Medulla oblongata (tissue), 1 donor: ENCODE results near the gene TRPV5.
A peak's percentile ranks its signal among the peaks of the same experiment; 100 is the strongest.

Experiments used
- DNase-seq: peaks from one replicate; pipeline ENCODE4 v3.0.0-alpha.2; 2015; ENCODE audit errors: extremely low spot score

The TRPV5 gene

GRCh38 chr7:142870566-142871259 lies 62.8 kb downstream of the TRPV5 start:
- no peak for DNase-seq

DNA sequence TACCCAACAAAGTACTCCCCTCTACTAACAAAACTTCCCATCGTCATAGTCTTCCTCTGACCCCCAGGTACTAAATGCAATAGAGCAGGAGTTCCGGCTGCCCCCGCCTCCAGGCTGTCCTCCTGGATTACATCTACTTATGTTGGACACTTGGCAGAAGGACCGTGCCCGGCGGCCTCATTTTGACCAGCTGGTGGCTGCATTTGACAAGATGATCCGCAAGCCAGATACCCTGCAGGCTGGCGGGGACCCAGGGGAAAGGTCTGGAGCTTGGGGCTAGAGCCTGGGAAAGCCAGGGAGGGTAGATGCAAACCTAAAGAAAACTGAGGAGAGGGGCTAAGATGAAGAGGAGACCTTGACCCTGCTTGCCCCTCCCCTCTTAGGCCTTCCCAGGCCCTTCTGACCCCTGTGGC lies 63.4 kb downstream of the TRPV5 start:
- no peak for DNase-seq

- no peak for DNase-seq
These were observed 64.1 kb downstream of the TRPV5 start for GRCh38 chr7:142869434-142869833.

- DNase-seq = no peak
These were observed 64.5 kb downstream of the TRPV5 start for GRCh38 chr7:142868986-142869415.

DNA sequence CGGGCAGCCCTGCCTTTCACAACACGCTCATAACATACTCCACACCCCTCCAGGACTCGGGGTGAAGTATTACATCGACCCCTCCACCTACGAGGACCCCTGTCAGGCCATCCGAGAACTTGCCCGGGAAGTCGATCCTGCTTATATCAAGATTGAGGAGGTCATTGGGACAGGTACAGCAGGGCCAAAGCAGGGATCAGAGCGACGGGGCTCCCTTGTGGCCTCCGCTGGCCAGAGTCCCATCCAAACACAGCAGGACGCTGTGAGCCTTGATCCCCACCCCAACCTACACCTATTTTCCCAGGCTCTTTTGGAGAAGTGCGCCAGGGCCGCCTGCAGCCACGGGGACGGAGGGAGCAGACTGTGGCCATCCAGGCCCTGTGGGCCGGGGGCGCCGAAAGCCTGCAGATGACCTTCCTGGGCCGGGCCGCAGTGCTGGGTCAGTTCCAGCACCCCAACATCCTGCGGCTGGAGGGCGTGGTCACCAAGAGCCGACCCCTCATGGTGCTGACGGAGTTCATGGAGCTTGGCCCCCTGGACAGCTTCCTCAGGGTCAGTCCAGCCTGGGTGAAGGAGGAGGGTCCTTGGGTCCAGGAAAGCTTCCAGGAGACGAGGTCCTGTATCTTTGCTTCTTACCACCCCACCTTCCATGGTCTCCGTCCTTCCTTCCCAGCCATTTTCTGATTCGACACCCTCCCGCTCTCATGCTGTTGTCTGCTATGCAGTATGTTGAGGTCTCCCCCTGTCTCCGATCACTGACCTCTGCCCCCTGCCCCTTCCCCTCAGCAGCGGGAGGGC lies 65.2 kb downstream of the TRPV5 start:
- DNase-seq = no peak

DNA sequence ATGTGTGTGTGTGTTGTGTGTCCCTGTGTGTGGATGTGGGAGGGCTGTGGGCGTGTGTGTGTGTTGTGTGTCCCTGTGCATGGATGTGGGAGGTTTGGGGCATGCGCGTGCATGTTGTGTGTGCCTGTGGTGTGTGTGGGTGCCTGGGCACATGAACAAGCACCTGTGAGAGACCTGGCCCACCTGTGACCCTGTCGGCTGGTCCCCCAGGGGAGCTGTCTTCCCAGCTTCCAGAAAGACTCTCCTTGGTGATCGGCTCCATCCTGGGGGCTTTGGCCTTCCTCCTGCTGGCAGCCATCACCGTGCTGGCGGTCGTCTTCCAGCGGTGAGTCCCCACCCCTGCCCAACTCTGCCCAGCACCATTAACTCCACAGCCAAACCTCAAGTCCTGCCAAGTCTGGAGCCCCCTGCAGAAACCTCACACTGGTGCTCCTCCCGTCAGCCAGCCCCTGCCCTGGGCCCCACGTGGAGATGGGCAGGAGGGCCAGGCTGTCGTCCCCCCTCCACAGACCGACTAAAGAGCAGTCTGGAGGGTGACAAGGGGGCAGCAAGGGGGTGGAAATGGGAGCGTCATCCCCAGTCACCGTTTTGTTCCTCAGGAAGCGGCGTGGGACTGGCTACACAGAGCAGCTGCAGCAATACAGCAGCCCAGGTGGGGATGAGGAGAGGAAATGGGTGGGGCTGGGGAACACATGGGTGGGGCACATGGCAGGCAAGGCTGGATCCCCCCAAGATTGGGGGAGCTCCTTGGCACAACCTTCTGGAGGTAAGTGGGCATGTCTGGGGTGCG lies 66.0 kb downstream of the TRPV5 start:
- no peak for DNase-seq

DNA sequence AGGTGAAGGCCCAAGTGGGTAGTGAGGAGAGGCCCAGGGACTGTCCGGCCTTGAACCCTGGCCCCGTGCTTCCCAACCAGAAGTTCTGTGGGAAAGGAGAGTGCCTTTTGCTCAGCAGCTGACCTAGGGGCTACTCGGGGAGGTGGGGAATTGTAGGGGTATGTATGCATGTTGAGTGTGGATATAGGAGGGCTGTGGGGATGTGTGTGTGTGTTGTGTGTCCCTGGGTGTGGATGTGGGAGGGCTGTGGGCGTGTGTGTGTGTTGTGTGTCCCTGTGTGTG lies 66.5 kb downstream of the TRPV5 start:
- DNase-seq = no peak

DNA sequence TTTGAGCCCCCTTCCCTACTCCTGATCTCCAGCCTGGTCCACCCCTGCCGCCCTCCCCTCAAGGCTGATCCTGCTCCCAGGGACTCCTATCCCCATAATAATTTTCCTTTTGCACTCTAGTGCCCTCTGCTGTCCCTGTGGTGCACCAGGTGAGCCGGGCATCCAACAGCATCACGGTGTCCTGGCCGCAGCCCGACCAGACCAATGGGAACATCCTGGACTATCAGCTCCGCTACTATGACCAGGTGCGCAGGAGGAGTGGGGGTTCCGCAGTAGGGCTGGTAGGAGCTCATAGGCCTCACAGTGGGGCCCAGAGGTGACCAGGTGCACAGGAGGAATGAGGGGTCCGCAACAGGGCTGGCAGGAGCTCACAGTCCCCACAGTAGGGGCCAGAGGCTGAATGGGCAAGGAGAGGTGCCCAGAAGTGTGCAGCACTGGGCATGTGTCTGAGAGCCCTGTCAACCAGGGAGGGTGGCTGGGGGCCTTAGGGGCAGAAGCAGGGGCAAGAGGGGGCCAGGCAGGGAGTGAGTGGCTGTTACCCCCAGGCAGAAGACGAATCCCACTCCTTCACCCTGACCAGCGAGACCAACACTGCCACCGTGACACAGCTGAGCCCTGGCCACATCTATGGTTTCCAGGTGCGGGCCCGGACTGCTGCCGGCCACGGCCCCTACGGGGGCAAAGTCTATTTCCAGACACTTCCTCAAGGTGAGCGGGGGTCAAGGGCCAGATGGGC lies 67.0 kb downstream of the TRPV5 start:
- DNase-seq = peak; percentile 31

DNA sequence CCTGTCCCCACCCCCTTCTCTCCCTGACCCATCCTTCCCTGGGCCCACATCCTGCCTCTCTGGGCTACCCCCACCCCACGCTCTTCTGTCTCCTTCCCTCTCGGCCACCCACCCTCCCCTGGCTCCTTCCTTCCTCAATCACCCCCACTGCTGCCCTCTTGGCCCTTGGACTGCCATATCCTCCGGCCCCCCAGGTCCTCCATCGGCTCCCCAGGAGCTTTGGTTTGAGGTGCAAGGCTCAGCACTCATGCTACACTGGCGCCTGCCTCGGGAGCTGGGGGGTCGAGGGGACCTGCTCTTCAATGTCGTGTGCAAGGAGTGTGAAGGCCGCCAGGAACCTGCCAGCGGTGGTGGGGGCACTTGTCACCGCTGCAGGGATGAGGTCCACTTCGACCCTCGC lies 67.8 kb downstream of the TRPV5 start:
- DNase-seq = no peak

DNA sequence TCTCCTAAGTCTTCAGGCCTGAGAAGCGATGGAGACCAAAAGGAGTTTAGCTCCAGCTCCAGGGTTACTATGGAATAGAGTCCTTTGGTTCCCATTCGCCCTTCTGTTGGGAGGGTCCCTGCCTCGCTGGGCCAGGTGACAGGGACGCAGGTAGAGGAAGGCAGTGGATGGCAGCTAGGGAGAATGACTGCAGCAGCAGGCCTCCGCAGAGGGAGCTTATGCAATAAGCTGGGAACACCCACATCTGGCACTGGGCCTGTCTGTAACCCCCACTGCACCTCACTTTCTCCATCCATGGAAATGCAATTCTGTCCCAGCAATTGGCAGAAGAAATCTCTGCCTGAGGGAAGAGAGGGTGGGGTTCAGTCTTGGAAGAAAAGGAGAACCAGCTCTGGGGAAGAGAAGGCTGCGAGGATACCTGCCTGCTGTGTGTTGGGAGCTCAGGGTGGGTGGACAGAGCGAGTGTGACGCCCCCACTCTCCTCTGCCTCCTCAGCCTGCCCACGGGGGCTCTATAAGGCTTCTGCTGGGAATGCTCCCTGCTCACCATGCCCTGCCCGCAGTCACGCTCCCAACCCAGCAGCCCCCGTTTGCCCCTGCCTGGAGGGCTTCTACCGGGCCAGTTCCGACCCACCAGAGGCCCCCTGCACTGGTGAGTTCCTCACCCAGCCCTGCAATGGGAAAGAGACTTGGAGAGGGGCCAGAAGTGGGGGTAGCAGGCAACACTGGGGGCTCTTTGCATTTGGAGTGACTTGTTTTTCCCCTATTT lies 68.4 kb downstream of the TRPV5 start:
- no peak for DNase-seq

DNA sequence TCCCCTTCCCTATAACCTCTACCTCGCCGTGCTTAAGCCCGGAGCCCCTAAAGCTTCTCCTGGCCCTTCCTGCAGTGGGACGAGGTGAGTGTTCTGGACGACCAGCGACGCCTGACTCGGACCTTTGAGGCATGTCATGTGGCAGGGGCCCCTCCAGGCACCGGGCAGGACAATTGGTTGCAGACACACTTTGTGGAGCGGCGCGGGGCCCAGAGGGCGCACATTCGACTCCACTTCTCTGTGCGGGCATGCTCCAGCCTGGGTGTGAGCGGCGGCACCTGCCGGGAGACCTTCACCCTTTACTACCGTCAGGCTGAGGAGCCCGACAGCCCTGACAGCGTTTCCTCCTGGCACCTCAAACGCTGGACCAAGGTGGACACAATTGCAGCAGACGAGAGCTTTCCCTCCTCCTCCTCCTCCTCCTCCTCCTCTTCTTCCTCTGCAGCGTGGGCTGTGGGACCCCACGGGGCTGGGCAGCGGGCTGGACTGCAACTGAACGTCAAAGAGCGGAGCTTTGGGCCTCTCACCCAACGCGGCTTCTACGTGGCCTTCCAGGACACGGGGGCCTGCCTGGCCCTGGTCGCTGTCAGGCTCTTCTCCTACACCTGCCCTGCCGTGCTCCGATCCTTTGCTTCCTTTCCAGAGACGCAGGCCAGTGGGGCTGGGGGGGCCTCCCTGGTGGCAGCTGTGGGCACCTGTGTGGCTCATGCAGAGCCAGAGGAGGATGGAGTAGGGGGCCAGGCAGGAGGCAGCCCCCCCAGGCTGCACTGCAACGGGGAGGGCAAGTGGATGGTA lies 69.5 kb downstream of the TRPV5 start:
- no peak for DNase-seq

GRCh38 chr7:142862786-142863400 lies 70.7 kb downstream of the TRPV5 start:
- DNase-seq = no peak

DNA sequence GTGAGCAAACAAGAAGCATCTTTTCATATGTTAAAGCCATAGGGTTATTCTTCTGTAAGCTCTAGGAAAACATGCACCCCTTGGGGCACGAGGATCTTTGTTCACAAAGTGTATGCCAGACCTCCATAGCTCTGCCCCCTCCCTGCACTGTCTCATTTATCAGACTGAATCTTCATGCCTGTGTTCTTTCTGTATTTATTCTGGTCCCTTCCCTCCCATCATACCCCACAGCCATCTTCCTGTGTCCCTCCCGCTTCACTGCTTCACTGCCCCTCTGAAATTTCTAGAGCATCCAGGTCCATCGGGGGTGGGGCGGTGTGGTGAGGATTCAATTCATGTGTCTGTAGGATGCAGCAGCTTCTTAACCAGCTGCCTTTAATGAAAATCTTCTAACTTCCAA lies 71.2 kb downstream of the TRPV5 start:
- DNase-seq = no peak

DNA sequence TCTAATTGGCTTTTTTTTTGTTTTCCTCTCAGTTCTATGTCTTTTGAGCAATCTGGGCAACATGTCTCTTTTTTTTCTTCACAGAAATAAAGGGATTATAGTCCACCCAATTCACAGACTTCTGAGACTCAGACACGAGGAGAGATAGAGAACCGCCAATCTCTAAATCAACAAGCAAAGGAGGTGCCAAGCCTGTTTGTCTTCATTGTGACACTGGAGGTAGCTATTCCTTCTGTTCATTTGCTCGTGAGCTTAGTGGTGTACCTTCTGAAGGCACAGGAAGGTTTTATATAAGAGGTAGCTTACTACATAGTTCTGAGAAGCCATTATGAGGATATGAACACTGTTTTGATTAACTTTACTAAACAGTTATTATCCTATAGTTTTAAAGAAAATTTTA lies 72.6 kb downstream of the TRPV5 start:
- no peak for DNase-seq

GRCh38 chr7:142859829-142860228 lies 73.7 kb downstream of the TRPV5 start:
- no peak for DNase-seq

GRCh38 chr7:142859411-142859810 lies 74.1 kb downstream of the TRPV5 start:
- no peak for DNase-seq
